ENCODE measurements around the gene CPNE8. TPM values are rescaled to one million over a fixed set of nuclear protein-coding genes. Genes with fewer than 3 reads are reported as not detected.

CPNE8 gene
- polyA plus RNA-seq, 2 of the 4 experiments (the other 2 are of a cell fraction) = 8.0 to 30.1 TPM

DNA sequence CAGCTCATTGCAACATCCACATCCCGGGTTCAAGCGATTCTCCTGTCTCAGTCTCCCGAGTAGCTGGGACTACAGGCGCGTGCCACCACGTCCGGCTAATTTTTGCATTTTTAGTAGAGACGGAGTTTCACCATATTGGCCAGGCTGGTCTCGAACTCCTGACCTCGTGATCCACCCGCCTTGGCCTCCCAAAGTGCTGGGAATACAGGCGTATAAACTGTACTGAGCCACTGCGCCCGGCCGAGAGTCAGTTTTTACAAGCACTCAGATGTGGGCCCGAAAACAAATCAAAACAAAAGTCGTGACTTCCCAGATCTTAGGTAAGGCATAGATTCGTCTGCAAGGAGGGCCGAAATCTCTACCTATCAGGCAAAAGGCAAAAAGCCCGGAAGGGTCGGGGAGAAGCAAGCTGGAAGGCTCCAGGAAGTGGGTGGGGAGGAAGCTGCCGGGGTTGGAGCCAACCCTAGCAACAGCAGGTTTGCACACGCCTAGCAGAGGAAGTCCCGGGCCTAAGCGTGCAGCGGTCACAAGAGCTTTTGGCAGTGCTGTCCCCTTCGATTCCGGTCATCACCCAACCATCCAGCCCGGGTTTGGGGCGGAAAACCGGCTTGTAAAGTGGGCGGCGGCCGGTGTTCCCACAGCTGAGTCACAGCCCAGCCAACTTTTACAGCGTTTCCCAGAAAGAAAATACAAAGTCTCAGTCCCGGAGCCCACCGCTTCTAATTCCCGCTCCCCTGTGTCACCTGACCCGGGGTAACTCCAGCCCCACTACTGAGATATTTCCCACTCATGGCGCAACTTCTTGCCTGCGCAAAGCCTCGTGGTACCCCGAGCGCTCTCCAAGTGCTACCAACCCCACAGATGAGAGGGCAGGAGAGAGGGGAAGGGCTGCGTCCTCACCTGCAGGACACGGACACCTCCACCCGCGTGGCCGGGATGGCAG, 583 bp downstream of the CPNE8 start (continued):
- TF ChIP-seq PHF8 (IDR thresholded peaks at IDR 0.05; ENCODE audit: borderline replicate concordance, low read depth) = no peak
- TF ChIP-seq CBX2 (IDR thresholded peaks at IDR 0.05; ENCODE audit: borderline replicate concordance, low read depth) = no peak
- no peak for TF ChIP-seq JUNB (IDR thresholded peaks at IDR 0.05)
- TF ChIP-seq PBX3 (IDR thresholded peaks at IDR 0.05) = no peak
- TF ChIP-seq FOSL2 (IDR thresholded peaks at IDR 0.05) = no peak
- TF ChIP-seq FOSL2 (CRISPR knock-in tag; IDR thresholded peaks at IDR 0.05) = no peak; the same call in 1 of the 2 replicates
- TF ChIP-seq MAFK (IDR thresholded peaks at IDR 0.05; ENCODE audit: partially characterized antibody) = no peak
- peak; percentile 39; the same call in 1 of the 2 replicates for TF ChIP-seq MAX (IDR thresholded peaks at IDR 0.05)
- no peak for TF ChIP-seq FOSB (CRISPR knock-in tag; IDR thresholded peaks at IDR 0.05)
- no peak for TF ChIP-seq CHD2 (IDR thresholded peaks at IDR 0.05; ENCODE audit: low read length, partially characterized antibody)
- TF ChIP-seq, protein P1, sequence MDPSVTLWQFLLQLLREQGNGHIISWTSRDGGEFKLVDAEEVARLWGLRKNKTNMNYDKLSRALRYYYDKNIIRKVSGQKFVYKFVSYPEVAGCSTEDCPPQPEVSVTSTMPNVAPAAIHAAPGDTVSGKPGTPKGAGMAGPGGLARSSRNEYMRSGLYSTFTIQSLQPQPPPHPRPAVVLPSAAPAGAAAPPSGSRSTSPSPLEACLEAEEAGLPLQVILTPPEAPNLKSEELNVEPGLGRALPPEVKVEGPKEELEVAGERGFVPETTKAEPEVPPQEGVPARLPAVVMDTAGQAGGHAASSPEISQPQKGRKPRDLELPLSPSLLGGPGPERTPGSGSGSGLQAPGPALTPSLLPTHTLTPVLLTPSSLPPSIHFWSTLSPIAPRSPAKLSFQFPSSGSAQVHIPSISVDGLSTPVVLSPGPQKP (IDR thresholded peaks at IDR 0.05; ENCODE audit: low read depth, low read length) = no peak
- TF ChIP-seq USF2 (IDR thresholded peaks at IDR 0.05) = peak; percentile 75
- TF ChIP-seq, protein P2, sequence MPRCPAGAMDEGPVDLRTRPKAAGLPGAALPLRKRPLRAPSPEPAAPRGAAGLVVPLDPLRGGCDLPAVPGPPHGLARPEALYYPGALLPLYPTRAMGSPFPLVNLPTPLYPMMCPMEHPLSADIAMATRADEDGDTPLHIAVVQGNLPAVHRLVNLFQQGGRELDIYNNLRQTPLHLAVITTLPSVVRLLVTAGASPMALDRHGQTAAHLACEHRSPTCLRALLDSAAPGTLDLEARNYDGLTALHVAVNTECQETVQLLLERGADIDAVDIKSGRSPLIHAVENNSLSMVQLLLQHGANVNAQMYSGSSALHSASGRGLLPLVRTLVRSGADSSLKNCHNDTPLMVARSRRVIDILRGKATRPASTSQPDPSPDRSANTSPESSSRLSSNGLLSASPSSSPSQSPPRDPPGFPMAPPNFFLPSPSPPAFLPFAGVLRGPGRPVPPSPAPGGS (IDR thresholded peaks at IDR 0.05) = peak; percentile 31; the same call in 1 of the 3 replicates
- TF ChIP-seq HES2 (IDR thresholded peaks at IDR 0.05) = no peak
- TF ChIP-seq ZC3H11A (IDR thresholded peaks at IDR 0.05) = no peak
- TF ChIP-seq NPAS2 (CRISPR knock-in tag; IDR thresholded peaks at IDR 0.05; ENCODE audit: borderline replicate concordance) = no peak
- TF ChIP-seq ZSCAN20 (CRISPR knock-in tag; IDR thresholded peaks at IDR 0.05) = no peak
- no peak for TF ChIP-seq HOXB13 (CRISPR knock-in tag; IDR thresholded peaks at IDR 0.05; ENCODE audit: low read depth)
- no peak for TF ChIP-seq RNF2 (IDR thresholded peaks at IDR 0.05; ENCODE audit: borderline replicate concordance, low read depth)
- TF ChIP-seq RFX5 (IDR thresholded peaks at IDR 0.05) = peak; percentile 59; the same call in 1 of the 2 replicates
- peak; percentile 20; the same call in 1 of the 2 replicates for TF ChIP-seq GATA3 (IDR thresholded peaks at IDR 0.05; ENCODE audit: borderline replicate concordance)
- no peak for TF ChIP-seq SREBF2 (IDR thresholded peaks at IDR 0.05)
- peak; percentile 14; the same call in 1 of the 2 replicates for TF ChIP-seq MYC (IDR thresholded peaks at IDR 0.05; ENCODE audit: borderline replicate concordance, low read length)
- no peak for TF ChIP-seq MAZ (IDR thresholded peaks at IDR 0.05; ENCODE audit: borderline replicate concordance, low read depth, low read length)
- no peak for TF ChIP-seq EP300 (IDR thresholded peaks at IDR 0.05)
